Fibroblast of lung (primary cell): ENCODE data around the gene HHAT. TPM values are rescaled to one million over a fixed set of nuclear protein-coding genes. Genes with fewer than 3 reads are reported as not detected.

Experiments used
- DNase-seq, 2 donors: peaks; one replicate each; pipeline versions ENCODE4 v3.0.0 to v3.0.0-alpha.2; 2010; ENCODE audit warnings: low read depth in 2 of 2
- H2AFZ ChIP-seq: 2 replicates; pipeline ENCODE4 v1.5.1; 2012; ENCODE audit warnings: low read length, control low read depth, inconsistent platforms
- H3K27ac ChIP-seq: 2 replicates; pipeline ENCODE4 v1.5.1; 2011; ENCODE audit warnings: low read length, control low read depth; ENCODE audit not compliant: insufficient read depth
- H3K27me3 ChIP-seq: 2 replicates; pipeline ENCODE4 v1.5.1; 2011; ENCODE audit warnings: mild to moderate bottlenecking, low read length; ENCODE audit not compliant: control insufficient read depth, insufficient read depth
- H3K36me3 ChIP-seq: 2 replicates; pipeline ENCODE4 v1.5.1; 2011; ENCODE audit warnings: low read length; ENCODE audit not compliant: control insufficient read depth, insufficient read depth
- H3K4me1 ChIP-seq: 2 replicates; pipeline ENCODE4 v1.5.1; 2011; ENCODE audit warnings: low read length; ENCODE audit not compliant: control insufficient read depth, insufficient read depth; ENCODE audit errors: extremely low read depth
- H3K4me2 ChIP-seq: 2 replicates; pipeline ENCODE4 v1.5.1; 2011; ENCODE audit warnings: low read length, control low read depth; ENCODE audit not compliant: insufficient read depth; ENCODE audit errors: extremely low read depth
- H3K4me3 ChIP-seq, 4 experiments: fragments of 200-600 bp in 1 of 4; sonication (generic) in 1 of 4; replicated peaks in 1 of 4; 2 replicates each; pipeline ENCODE4 v1.5.1; 2011 to 2016; ENCODE audit warnings: low read length in 4 of 4, low read depth in 3 of 4, mild to moderate bottlenecking in 3 of 4, control low read depth in 2 of 4, inconsistent platforms in 1 of 4, mixed read lengths in 1 of 4; ENCODE audit not compliant: insufficient read depth in 1 of 4; ENCODE audit errors: control extremely low read depth in 1 of 4
- H3K79me2 ChIP-seq: 2 replicates; pipeline ENCODE4 v1.5.1; 2012; ENCODE audit warnings: mild to moderate bottlenecking, low read length, inconsistent platforms; ENCODE audit not compliant: control insufficient read depth, insufficient read depth
- H3K9ac ChIP-seq: 2 replicates; pipeline ENCODE4 v1.5.1; 2011; ENCODE audit warnings: mild to moderate bottlenecking, low read length, control low read depth; ENCODE audit not compliant: insufficient read depth
- H3K9me3 ChIP-seq: 2 replicates; pipeline ENCODE4 v1.5.1; 2012; ENCODE audit warnings: low read depth, low read length; ENCODE audit not compliant: control insufficient read depth, insufficient read depth
- H4K20me1 ChIP-seq: 2 replicates; pipeline ENCODE4 v1.5.1; 2011; ENCODE audit warnings: low read length; ENCODE audit not compliant: control insufficient read depth, insufficient read depth; ENCODE audit errors: extremely low read depth
- CTCF ChIP-seq, 2 donors: IDR thresholded peaks in 1 of 2; conservative IDR thresholded peaks in 1 of 2; 1 replicate in 1 of 2; 2 replicates in 1 of 2; pipeline ENCODE4 v1.5.1; 2011 to 2012; ENCODE audit warnings: low read length in 2 of 2, control low read depth in 1 of 2, inconsistent platforms in 1 of 2, low read depth in 1 of 2, mild to moderate bottlenecking in 1 of 2
- EZH2 ChIP-seq: IDR thresholded peaks from 2 replicates; pipeline ENCODE4 v1.5.1; 2012; ENCODE audit warnings: low read length, control low read depth, mild to moderate bottlenecking; ENCODE audit errors: missing control alignments
- polyA plus RNA-seq, 2 donors: library from polyadenylated mRNA; depleted of rRNA in 1 of 2; stranded (reverse) in 1 of 2; unstranded in 1 of 2; fragments of >200 nt; gene quantifications; 2 replicates each; pipeline ENCODE4 v1.2.1, GENCODE V29; 2011 to 2012; ENCODE audit warnings: missing spikeins in 1 of 2
- total RNA-seq: library from RNA; depleted of rRNA; stranded (reverse); fragments of >200 nt; gene quantifications from 2 replicates; pipeline ENCODE4 v1.2.1, GENCODE V29; 2014

Gene HHAT
- total and polyA plus RNA-seq, 2 donors (not counting 1 experiment from before 2014, with no cell fraction given): 3.6 to 4.8 TPM

GRCh38 chr1:210381934-210382333, 53.2 kb downstream of the HHAT start:
- TF ChIP-seq CTCF (conservative IDR thresholded peaks at IDR 0.05 in 1 of 2, IDR thresholded peaks at IDR 0.05 in 1 of 2; ENCODE audit: low read depth in 1 of 2, low read length in 2 of 2) (no peak), EZH2 (no peak)
- Histone ChIP-seq H2AFZ (no peak overlapping the region), H3K9me3 (no peaks in the 10 kb centered on the region), H3K79me2 (no peaks in the 10 kb centered on the region), H3K36me3 (no peaks in the 10 kb centered on the region), H3K9ac (no peak overlapping the region), H3K4me2 (no peak overlapping the region), H3K4me3 (no peak overlapping the region), H3K27ac (no peak overlapping the region), H4K20me1 (no peaks in the 10 kb centered on the region), H3K27me3 (no peaks in the 10 kb centered on the region), H3K4me1 (peaks cover 7% of the 10 kb centered on the region)
- peak in 1 of 2 donors; percentile 42 for DNase-seq

- Histone ChIP-seq H3K4me1 (no peaks in the 10 kb centered on the region), H3K4me2 (no peak overlapping the region), H3K27me3 (no peaks in the 10 kb centered on the region), H3K79me2 (no peaks in the 10 kb centered on the region), H3K27ac (no peak overlapping the region), H4K20me1 (no peaks in the 10 kb centered on the region), H3K4me3 (no peak overlapping the region), H3K9me3 (no peaks in the 10 kb centered on the region), H2AFZ (no peak overlapping the region), H3K9ac (no peak overlapping the region), H3K36me3 (no peaks in the 10 kb centered on the region)
- TF ChIP-seq CTCF (conservative IDR thresholded peaks at IDR 0.05 in 1 of 2, IDR thresholded peaks at IDR 0.05 in 1 of 2; ENCODE audit: low read depth in 1 of 2, low read length in 2 of 2): no peak
- no peak for TF ChIP-seq EZH2
- DNase-seq: peak; percentile 29 to 79
Observed at GRCh38 chr1:210384625-210385024, 55.9 kb downstream of the HHAT start.

- no peak overlapping the region for H3K9ac ChIP-seq
- no peaks in the 10 kb centered on the region for H4K20me1 ChIP-seq
- no peaks in the 10 kb centered on the region for H3K9me3 ChIP-seq
- H3K4me3 ChIP-seq: no peak overlapping the region
- no peak for DNase-seq
- TF ChIP-seq EZH2 (no peak), CTCF (conservative IDR thresholded peaks at IDR 0.05 in 1 of 2, IDR thresholded peaks at IDR 0.05 in 1 of 2; ENCODE audit: low read depth in 1 of 2, low read length in 2 of 2) (no peak)
- no peaks in the 10 kb centered on the region for H3K4me1 ChIP-seq
- no peaks in the 10 kb centered on the region for H3K36me3 ChIP-seq
- H2AFZ ChIP-seq: no peak overlapping the region
- H3K4me2 ChIP-seq: no peak overlapping the region
- no peaks in the 10 kb centered on the region for H3K27me3 ChIP-seq
- H3K79me2 ChIP-seq: no peaks in the 10 kb centered on the region
- H3K27ac ChIP-seq: no peak overlapping the region
Observed at GRCh38 chr1:210385228-210385627, 56.5 kb downstream of the HHAT start.
